HEK293 (cell line): ENCODE measurements around the gene ZBP1.
A peak's percentile ranks its signal among the peaks of the same experiment; 100 is the strongest.

ENCODE experiments used
- CTCF ChIA-PET: fragments of 350-600 bp; formaldehyde crosslinking; extraction: SDS; loops from one replicate; lab custom pipeline; 2021; ENCODE audit warnings: antibody characterized with exemption; lab: Yijun Ruan, JAX
- POLR2A ChIA-PET: fragments of 300-600 bp; formaldehyde crosslinking; extraction: SDS; loops from one replicate; lab custom pipeline; 2020; ENCODE audit warnings: antibody characterized with exemption, inconsistent platforms; lab: Yijun Ruan, JAX
- H3K27ac ChIP-seq: fragments of 200-500 bp; sonication (Bioruptor generic); 2 replicates; pipeline ENCODE4 v1.5.1; 2014; ENCODE audit warnings: low read depth, low read length, control low read depth, inconsistent platforms; ENCODE audit errors: extremely low read depth
- H3K36me3 ChIP-seq, 2 experiments: fragments of 200-500 bp in 1 of 2; sonication (Bioruptor generic) in 1 of 2; 1 replicate in 1 of 2; 2 replicates in 1 of 2; pipeline ENCODE4 v1.5.1; 2014 to 2017; ENCODE audit warnings: inconsistent platforms in 2 of 2, low read length in 2 of 2; ENCODE audit not compliant: control insufficient read depth in 2 of 2, insufficient read depth in 1 of 2
- H3K4me1 ChIP-seq: fragments of 200-500 bp; sonication (Bioruptor generic); 2 replicates; pipeline ENCODE4 v1.5.1; 2014; ENCODE audit warnings: mild to moderate bottlenecking, low read length, inconsistent platforms; ENCODE audit not compliant: control insufficient read depth, insufficient read depth
- H3K4me3 ChIP-seq: 2 replicates; pipeline ENCODE4 v1.5.1; 2011; ENCODE audit warnings: low read depth, mild to moderate bottlenecking, control low read depth, low read length, moderate library complexity
- H3K9me3 ChIP-seq: fragments of 200-500 bp; sonication (Bioruptor generic); 2 replicates; pipeline ENCODE4 v1.5.1; 2014; ENCODE audit warnings: low read depth, low read length, inconsistent platforms; ENCODE audit not compliant: control insufficient read depth, insufficient read depth
- BCL11B ChIP-seq: fragments of 450-650 bp; formaldehyde crosslinking; IDR thresholded peaks from 2 replicates; pipeline ENCODE4 v1.5.1; 2016; ENCODE audit warnings: low read depth, missing biosample characterization, missing genetic modification characterization
- HIC1 ChIP-seq: fragments of 450-650 bp; formaldehyde crosslinking; IDR thresholded peaks from 2 replicates; pipeline ENCODE4 v1.5.1; 2016; ENCODE audit warnings: missing biosample characterization, missing genetic modification characterization
- KLF1 ChIP-seq: fragments of 450-650 bp; formaldehyde crosslinking; IDR thresholded peaks from 2 replicates; pipeline ENCODE4 v1.5.1; 2016; ENCODE audit warnings: missing biosample characterization, missing genetic modification characterization
- OVOL3 ChIP-seq: fragments of 450-650 bp; formaldehyde crosslinking; IDR thresholded peaks from 2 replicates; pipeline ENCODE4 v1.5.1; 2016; ENCODE audit warnings: missing biosample characterization, missing genetic modification characterization
- SALL2 ChIP-seq: fragments of 450-650 bp; formaldehyde crosslinking; IDR thresholded peaks from 2 replicates; pipeline ENCODE4 v1.5.0; 2017; ENCODE audit warnings: missing biosample characterization, mild to moderate bottlenecking, missing genetic modification characterization, borderline replicate concordance
- SETDB1 ChIP-seq: IDR thresholded peaks from one replicate; pipeline ENCODE4 v1.6.1; 2017; ENCODE audit warnings: mild to moderate bottlenecking, low read length, moderate library complexity, mixed read lengths; ENCODE audit not compliant: insufficient read length
- SP7 ChIP-seq: fragments of 450-650 bp; formaldehyde crosslinking; IDR thresholded peaks from 2 replicates; pipeline ENCODE4 v1.5.1; 2016; ENCODE audit warnings: missing biosample characterization, missing genetic modification characterization
- TRIM28 ChIP-seq: IDR thresholded peaks from 2 replicates; pipeline ENCODE4 v1.6.1; 2011; ENCODE audit warnings: low read length, control low read depth, borderline replicate concordance
- WT1 ChIP-seq: fragments of 450-650 bp; formaldehyde crosslinking; IDR thresholded peaks from 2 replicates; pipeline ENCODE4 v1.5.1; 2016; ENCODE audit warnings: missing biosample characterization, missing genetic modification characterization
- YY1 ChIP-seq: fragments of 450-650 bp; formaldehyde crosslinking; IDR thresholded peaks from 2 replicates; pipeline ENCODE4 v1.5.1; 2018; ENCODE audit warnings: missing biosample characterization, missing genetic modification characterization
- ZBTB48 ChIP-seq: fragments of 450-650 bp; formaldehyde crosslinking; IDR thresholded peaks from 2 replicates; pipeline ENCODE4 v1.5.1; 2016; ENCODE audit warnings: missing biosample characterization, missing genetic modification characterization
- ZEB2 ChIP-seq: fragments of 450-650 bp; formaldehyde crosslinking; IDR thresholded peaks from 2 replicates; pipeline ENCODE4 v1.5.1; 2016; ENCODE audit warnings: missing biosample characterization, missing genetic modification characterization
- ZNF16 ChIP-seq: fragments of 450-650 bp; formaldehyde crosslinking; IDR thresholded peaks from 2 replicates; pipeline ENCODE4 v1.5.1; 2016; ENCODE audit warnings: low read depth, missing biosample characterization, missing genetic modification characterization
- ZNF174 ChIP-seq: fragments of 450-650 bp; formaldehyde crosslinking; IDR thresholded peaks from 2 replicates; pipeline ENCODE4 v1.5.0; 2017; ENCODE audit warnings: missing biosample characterization, mild to moderate bottlenecking, missing genetic modification characterization
- ZNF248 ChIP-seq: fragments of 450-650 bp; formaldehyde crosslinking; IDR thresholded peaks from 2 replicates; pipeline ENCODE4 v1.5.1; 2017; ENCODE audit warnings: missing biosample characterization, missing genetic modification characterization
- ZNF324 ChIP-seq: fragments of 450-650 bp; formaldehyde crosslinking; IDR thresholded peaks from 2 replicates; pipeline ENCODE4 v1.5.1; 2016; ENCODE audit warnings: missing biosample characterization, missing genetic modification characterization
- ZNF423 ChIP-seq: fragments of 450-650 bp; formaldehyde crosslinking; IDR thresholded peaks from 2 replicates; pipeline ENCODE4 v1.5.1; 2016; ENCODE audit warnings: missing biosample characterization, missing genetic modification characterization
- ZNF501 ChIP-seq: fragments of 450-650 bp; formaldehyde crosslinking; IDR thresholded peaks from 2 replicates; pipeline ENCODE4 v1.5.1; 2016; ENCODE audit warnings: missing biosample characterization, missing genetic modification characterization
- ZNF521 ChIP-seq: fragments of 450-650 bp; formaldehyde crosslinking; IDR thresholded peaks from 2 replicates; pipeline ENCODE4 v1.5.1; 2017; ENCODE audit warnings: missing biosample characterization, mild to moderate bottlenecking, missing genetic modification characterization
- ZNF529 ChIP-seq: fragments of 450-650 bp; formaldehyde crosslinking; IDR thresholded peaks from 2 replicates; pipeline ENCODE4 v1.5.1; 2017; ENCODE audit warnings: missing genetic modification characterization, missing biosample characterization; ENCODE audit not compliant: insufficient replicate concordance
- ZNF555 ChIP-seq: fragments of 450-650 bp; formaldehyde crosslinking; conservative IDR thresholded peaks from 2 replicates; pipeline ENCODE4 v1.5.1; 2017; ENCODE audit warnings: missing biosample characterization, mild to moderate bottlenecking, missing genetic modification characterization, inconsistent platforms
- ZNF561 ChIP-seq: fragments of 450-650 bp; IDR thresholded peaks from 2 replicates; pipeline ENCODE4 v1.5.1; 2018; ENCODE audit warnings: missing biosample characterization, missing genetic modification characterization, borderline replicate concordance
- TF ChIP-seq, protein P1 (sequence below): fragments of 450-650 bp; formaldehyde crosslinking; IDR thresholded peaks from 2 replicates; pipeline ENCODE4 v1.5.1; 2017; ENCODE audit warnings: missing biosample characterization, missing genetic modification characterization

Gene ZBP1

DNA sequence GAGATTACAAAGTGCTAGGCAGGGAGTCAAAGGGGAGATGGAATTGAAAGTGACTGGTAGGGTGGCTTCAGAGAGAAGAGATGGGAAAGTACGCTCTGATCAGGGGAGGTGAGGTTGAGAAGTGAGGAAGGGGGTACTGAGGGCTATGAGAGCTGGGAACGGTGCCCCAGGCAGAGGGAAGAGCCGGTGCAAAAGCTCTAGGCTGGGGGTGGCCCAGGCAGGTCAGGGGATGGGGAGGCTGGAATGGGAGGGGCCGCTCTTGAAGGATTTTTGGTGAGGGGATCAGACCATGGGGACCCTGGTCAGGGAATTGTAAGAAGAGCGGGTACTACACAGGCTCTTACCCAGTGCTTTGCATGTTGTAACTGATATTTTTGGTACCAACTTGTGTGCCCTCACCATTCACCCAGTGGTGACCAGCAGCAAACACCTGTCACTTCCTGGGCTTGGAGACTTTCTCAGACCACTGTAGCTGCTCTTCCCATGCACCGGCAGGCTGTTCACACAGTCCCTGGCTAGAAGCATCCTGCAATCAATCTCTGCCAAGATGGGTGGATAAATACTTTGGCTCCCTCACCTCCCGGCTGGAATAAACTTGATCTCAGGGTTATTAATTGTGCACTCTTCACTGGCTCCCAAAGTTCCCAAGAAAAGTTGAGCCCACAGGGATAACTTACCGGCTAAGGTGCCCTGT is 35.3 kb downstream of the ZBP1 start:
- H3K4me1 ChIP-seq: peaks cover 18% of the 10 kb centered on the region
- ChIA-PET CTCF (interaction anchor here (0.6 to 7.7 kb wide), 9 partner anchors 9 to 657 kb away, joined by 3 to 41 read pairs (median 3); no protein-coding TSS in a partner anchor), POLR2A (no interaction called here)
- H3K36me3 ChIP-seq: no peaks in the 10 kb centered on the region
- no peaks in the 10 kb centered on the region for H3K9me3 ChIP-seq
- no peak for TF ChIP-seq ZNF248 (tag by site-specific recombination)
- no peak for TF ChIP-seq ZNF174 (tag by site-specific recombination)
- no peak for TF ChIP-seq ZBTB48 (tag by site-specific recombination)
- no peak overlapping the region for H3K27ac ChIP-seq
- H3K4me3 ChIP-seq: no peak overlapping the region

DNA sequence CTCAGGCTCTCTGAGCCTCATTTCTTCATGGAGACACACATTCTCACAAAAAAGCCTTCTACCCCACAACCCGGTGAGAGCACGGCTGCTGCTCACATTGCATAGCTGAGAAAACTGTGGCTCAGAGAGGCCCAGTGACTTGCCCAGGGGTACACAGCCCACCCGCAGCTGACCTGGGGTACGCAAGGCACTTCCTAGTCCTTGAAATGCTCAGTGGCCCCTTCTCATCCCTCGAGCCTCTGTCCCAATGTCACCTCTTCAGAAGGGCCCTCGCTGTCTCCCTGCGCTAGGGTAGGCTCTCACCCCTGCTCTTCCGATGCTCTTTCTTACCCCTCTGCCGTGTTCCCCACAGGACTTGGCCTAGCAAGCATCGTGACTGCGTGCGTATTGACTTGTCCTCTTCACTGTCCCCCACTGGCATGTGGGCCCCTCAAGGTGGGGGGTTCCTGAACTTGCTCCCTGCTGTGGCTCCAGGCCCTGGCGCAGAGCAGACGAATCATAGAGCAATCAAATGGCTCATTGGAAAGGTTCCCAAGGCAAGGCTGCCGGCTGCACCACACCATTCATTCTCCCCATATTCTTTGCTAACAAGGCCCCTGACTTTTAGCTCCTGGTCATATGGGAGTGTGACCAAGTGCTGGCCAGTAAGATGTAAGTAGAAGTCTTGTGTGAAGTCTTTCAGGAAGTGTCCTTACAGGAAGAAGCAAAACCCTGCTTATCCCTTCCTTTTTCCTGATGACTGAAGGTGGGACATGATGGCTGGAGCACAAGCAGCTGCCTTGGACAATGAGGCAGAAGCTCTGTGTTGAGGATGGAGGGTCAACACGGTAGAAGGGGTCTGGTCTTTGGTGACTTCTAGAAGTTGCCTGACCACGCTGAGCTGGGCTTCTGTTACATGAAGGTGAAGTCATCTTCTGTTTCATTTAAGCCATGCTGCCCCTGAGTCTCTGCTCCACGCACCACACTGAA is 36.7 kb downstream of the ZBP1 start:
- ChIA-PET POLR2A (no interaction called here), CTCF (interaction anchor here (0.6 to 7.7 kb wide), 18 partner anchors 8 to 886 kb away, joined by 3 to 41 read pairs (median 4); no protein-coding TSS in a partner anchor)
- TF ChIP-seq ZBTB48 (tag by site-specific recombination): 0 out of 2 replicates have a peak, but pooled peaks have one; percentile 2
- TF ChIP-seq TRIM28: 0 out of 2 replicates have a peak, but pooled peaks have one; percentile 37
- TF ChIP-seq ZNF324 (tag by site-specific recombination): no peak
- no peak for TF ChIP-seq ZNF529
- peak; percentile 67 for TF ChIP-seq SETDB1
- H3K27ac ChIP-seq: peak overlapping the region; percentile 94
- H3K9me3 ChIP-seq: no peaks in the 10 kb centered on the region
- no peak overlapping the region for H3K4me3 ChIP-seq
- peaks cover 24% of the 10 kb centered on the region for H3K4me1 ChIP-seq
- no peaks in the 10 kb centered on the region for H3K36me3 ChIP-seq

GRCh38 chr20:57582432-57583288 is 37.6 kb downstream of the ZBP1 start:
- H3K4me1 ChIP-seq: peaks cover 24% of the 10 kb centered on the region
- POLR2A ChIA-PET: no interaction called here
- no peaks in the 10 kb centered on the region for H3K36me3 ChIP-seq
- peak overlapping the region; percentile 94 for H3K27ac ChIP-seq
- no peaks in the 10 kb centered on the region for H3K9me3 ChIP-seq
- H3K4me3 ChIP-seq: no peak overlapping the region
- CTCF ChIA-PET: interaction anchor here (0.6 to 7.7 kb wide), 22 partner anchors 8 to 1522 kb away, joined by 3 to 41 read pairs (median 3); no protein-coding TSS in a partner anchor
- no peak for TF ChIP-seq BCL11B (tag by site-specific recombination)
- TF ChIP-seq SP7 (tag by site-specific recombination): peak; percentile 74
- peak; percentile 26; the same call in 1 of the 2 replicates for TF ChIP-seq ZNF561 (tag by site-specific recombination)
- TF ChIP-seq KLF1 (tag by site-specific recombination): no peak
- peak; percentile 52; the same call in 1 of the 2 replicates for TF ChIP-seq ZBTB48 (tag by site-specific recombination)
- no peak for TF ChIP-seq ZNF521 (tag by site-specific recombination)
- TF ChIP-seq ZNF555 (tag by site-specific recombination): no peak
- TF ChIP-seq ZNF16: no peak
- TF ChIP-seq SALL2 (tag by site-specific recombination): no peak
- peak; percentile 86 for TF ChIP-seq WT1
- no peak for TF ChIP-seq ZNF423
- TF ChIP-seq HIC1 (tag by site-specific recombination): no peak
- 0 out of 2 replicates have a peak, but pooled peaks have one; percentile 19 for TF ChIP-seq YY1 (tag by site-specific recombination)
- 0 out of 2 replicates have a peak, but pooled peaks have one; percentile 9 for TF ChIP-seq ZEB2 (tag by site-specific recombination)
- TF ChIP-seq ZNF501 (tag by site-specific recombination): no peak
- TF ChIP-seq, protein P1, sequence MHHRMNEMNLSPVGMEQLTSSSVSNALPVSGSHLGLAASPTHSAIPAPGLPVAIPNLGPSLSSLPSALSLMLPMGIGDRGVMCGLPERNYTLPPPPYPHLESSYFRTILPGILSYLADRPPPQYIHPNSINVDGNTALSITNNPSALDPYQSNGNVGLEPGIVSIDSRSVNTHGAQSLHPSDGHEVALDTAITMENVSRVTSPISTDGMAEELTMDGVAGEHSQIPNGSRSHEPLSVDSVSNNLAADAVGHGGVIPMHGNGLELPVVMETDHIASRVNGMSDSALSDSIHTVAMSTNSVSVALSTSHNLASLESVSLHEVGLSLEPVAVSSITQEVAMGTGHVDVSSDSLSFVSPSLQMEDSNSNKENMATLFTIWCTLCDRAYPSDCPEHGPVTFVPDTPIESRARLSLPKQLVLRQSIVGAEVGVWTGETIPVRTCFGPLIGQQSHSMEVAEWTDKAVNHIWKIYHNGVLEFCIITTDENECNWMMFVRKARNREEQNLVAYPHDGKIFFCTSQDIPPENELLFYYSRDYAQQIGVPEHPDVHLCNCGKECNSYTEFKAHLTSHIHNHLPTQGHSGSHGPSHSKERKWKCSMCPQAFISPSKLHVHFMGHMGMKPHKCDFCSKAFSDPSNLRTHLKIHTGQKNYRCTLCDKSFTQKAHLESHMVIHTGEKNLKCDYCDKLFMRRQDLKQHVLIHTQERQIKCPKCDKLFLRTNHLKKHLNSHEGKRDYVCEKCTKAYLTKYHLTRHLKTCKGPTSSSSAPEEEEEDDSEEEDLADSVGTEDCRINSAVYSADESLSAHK (tag by site-specific recombination): peak; percentile 5; the same call in 1 of the 2 replicates
- no peak for TF ChIP-seq OVOL3
